OCI-LY3 (cell line): ENCODE results near the gene SETDB2.

Experiments used
- H2AFZ ChIP-seq: fragments of 200-600, 300-600 bp; shearing (Covaris generic); 2 replicates; pipeline ENCODE4 v1.6.0; 2014; ENCODE audit warnings: antibody characterized with exemption, low read depth, low read length
- H3K27ac ChIP-seq: fragments of 200-600, 300-600 bp; sonication (generic); 2 replicates; pipeline ENCODE4 v1.5.1; 2014; ENCODE audit warnings: mild to moderate bottlenecking, low read length, moderate library complexity, mixed read lengths
- H3K27me3 ChIP-seq: fragments of 200-600, 300-600 bp; sonication (generic); 2 replicates; pipeline ENCODE4 v1.6.1; 2014; ENCODE audit warnings: low read depth, low read length, mixed read lengths
- H3K36me3 ChIP-seq: fragments of 200-600, 300-600 bp; sonication (generic); replicated peaks from 2 replicates; pipeline ENCODE3; 2014; ENCODE audit warnings: low read depth, low read length, mixed read lengths
- H3K4me1 ChIP-seq: fragments of 300-600, 200-600 bp; sonication (generic); 2 replicates; pipeline ENCODE4 v1.6.1; 2014; ENCODE audit warnings: low read length, mixed read lengths
- H3K4me2 ChIP-seq: fragments of 200-600, 300-600 bp; sonication (generic); 2 replicates; pipeline ENCODE4 v1.6.1; 2014; ENCODE audit warnings: low read length, mixed read lengths
- H3K4me3 ChIP-seq: fragments of 300-600, 200-600 bp; sonication (generic); 2 replicates; pipeline ENCODE4 v1.5.1; 2014; ENCODE audit warnings: antibody characterized with exemption, mild to moderate bottlenecking, low read length, moderate library complexity
- H3K79me2 ChIP-seq: fragments of 300-600, 200-600 bp; shearing (Covaris generic); 2 replicates; pipeline ENCODE4 v1.6.1; 2014; ENCODE audit warnings: mild to moderate bottlenecking, low read length, mixed read lengths
- H3K9ac ChIP-seq: fragments of 300-600, 200-600 bp; shearing (Covaris generic); 2 replicates; pipeline ENCODE4 v1.6.0; 2014; ENCODE audit warnings: mild to moderate bottlenecking, low read length, moderate library complexity
- H3K9me3 ChIP-seq: fragments of 200-600, 300-600 bp; shearing (Covaris generic); 2 replicates; pipeline ENCODE4 v1.6.1; 2014; ENCODE audit warnings: low read length, mixed read lengths; ENCODE audit not compliant: insufficient read depth
- H4K20me1 ChIP-seq: fragments of 200-600, 300-600 bp; sonication (generic); 2 replicates; pipeline ENCODE4 v1.6.1; 2016; ENCODE audit warnings: low read length, mixed read lengths; ENCODE audit not compliant: insufficient read depth
- CTCF ChIP-seq: fragments of 200-600, 300-600 bp; sonication (generic); IDR thresholded peaks from 2 replicates; pipeline ENCODE4 v1.5.1; 2014; ENCODE audit warnings: antibody characterized with exemption, low read length, low read depth
- EZH2phosphoT487 ChIP-seq: fragments of 200-600 bp; shearing (Covaris generic); IDR thresholded peaks from 2 replicates; pipeline ENCODE4 v1.6.1; 2018; ENCODE audit warnings: antibody characterized with exemption, mixed run types, low read depth

Gene SETDB2

DNA sequence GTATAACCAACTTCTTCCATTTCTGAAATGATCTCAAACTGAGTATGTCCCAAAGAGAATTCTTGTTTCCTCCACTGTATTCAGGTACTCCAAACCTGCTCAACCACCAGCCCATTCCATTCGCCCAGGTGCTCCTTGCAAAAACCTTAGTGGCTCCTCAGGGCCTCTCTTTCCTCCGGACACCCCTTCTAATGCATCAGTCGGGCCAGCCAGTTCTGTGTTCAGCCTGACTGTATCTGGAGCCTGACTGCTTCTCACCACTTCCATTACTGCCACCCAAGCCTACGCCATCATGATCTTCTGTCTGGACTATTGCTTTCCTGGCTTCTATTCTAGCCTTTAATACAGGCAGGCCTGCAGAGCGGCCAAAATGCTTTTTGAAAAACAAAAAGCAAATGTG lies 53.2 kb downstream of the SETDB2 start:
- no peaks in the 10 kb centered on the region for H3K27me3 ChIP-seq
- H3K9me3 ChIP-seq, result no peaks in the 10 kb centered on the region
- H2AFZ ChIP-seq, result no peak overlapping the region
- peak overlapping the region; percentile 88; the same call in 1 of the 2 replicates for H3K4me2 ChIP-seq
- 0 out of 2 replicates have a peak overlapping the region, but pooled peaks have one; percentile 8 for H3K27ac ChIP-seq
- peaks cover 27% of the 10 kb centered on the region for H3K36me3 ChIP-seq
- no peaks in the 10 kb centered on the region; the same call in 1 of the 2 replicates for H3K79me2 ChIP-seq
- H3K9ac ChIP-seq, result no peak overlapping the region
- H4K20me1 ChIP-seq, result no peaks in the 10 kb centered on the region; the same call in 1 of the 2 replicates
- H3K4me3 ChIP-seq, result no peak overlapping the region
- H3K4me1 ChIP-seq, result peaks cover 22% of the 10 kb centered on the region
- TF ChIP-seq CTCF (no peak), EZH2phosphoT487 (no peak)

DNA sequence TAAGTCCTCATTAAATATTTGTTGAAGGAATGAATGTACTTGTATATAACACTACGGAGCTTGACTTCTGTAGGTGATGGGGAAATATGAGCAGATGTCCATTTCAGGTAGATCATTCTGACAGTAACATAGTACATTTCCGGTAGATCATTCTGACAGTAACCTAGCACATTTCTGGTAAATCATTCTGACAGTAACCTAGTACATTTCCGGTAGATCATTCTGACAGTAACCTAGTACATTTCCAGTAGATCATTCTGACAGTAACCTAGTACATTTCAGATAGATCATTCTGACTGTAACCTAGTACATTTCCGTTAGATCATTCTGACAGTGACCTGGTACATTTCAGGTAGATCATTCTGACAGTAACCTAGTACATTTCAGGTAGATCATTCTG lies 54.1 kb downstream of the SETDB2 start:
- Histone ChIP-seq H3K27me3 (no peaks in the 10 kb centered on the region), H3K79me2 (no peaks in the 10 kb centered on the region; the same call in 1 of the 2 replicates), H3K4me3 (no peak overlapping the region), H3K27ac (no peak overlapping the region), H3K9ac (no peak overlapping the region), H3K4me1 (peaks cover 22% of the 10 kb centered on the region), H4K20me1 (no peaks in the 10 kb centered on the region; the same call in 1 of the 2 replicates), H3K36me3 (peaks cover 34% of the 10 kb centered on the region), H3K9me3 (no peaks in the 10 kb centered on the region), H3K4me2 (no peak overlapping the region), H2AFZ (no peak overlapping the region)
- TF ChIP-seq EZH2phosphoT487, result no peak
- no peak for TF ChIP-seq CTCF

GRCh38 chr13:49499889-49500660 lies 56.0 kb downstream of the SETDB2 start:
- no peak overlapping the region for H3K4me3 ChIP-seq
- peaks cover 40% of the 10 kb centered on the region for H3K36me3 ChIP-seq
- H3K9ac ChIP-seq, result no peak overlapping the region
- H3K79me2 ChIP-seq, result no peaks in the 10 kb centered on the region; the same call in 1 of the 2 replicates
- no peaks in the 10 kb centered on the region for H3K27me3 ChIP-seq
- H3K27ac ChIP-seq, result no peak overlapping the region
- no peak overlapping the region for H3K4me2 ChIP-seq
- H4K20me1 ChIP-seq, result no peaks in the 10 kb centered on the region; the same call in 1 of the 2 replicates
- no peak for TF ChIP-seq CTCF
- no peak for TF ChIP-seq EZH2phosphoT487
- no peaks in the 10 kb centered on the region for H3K9me3 ChIP-seq
- peaks cover 16% of the 10 kb centered on the region for H3K4me1 ChIP-seq
- H2AFZ ChIP-seq, result no peak overlapping the region

DNA sequence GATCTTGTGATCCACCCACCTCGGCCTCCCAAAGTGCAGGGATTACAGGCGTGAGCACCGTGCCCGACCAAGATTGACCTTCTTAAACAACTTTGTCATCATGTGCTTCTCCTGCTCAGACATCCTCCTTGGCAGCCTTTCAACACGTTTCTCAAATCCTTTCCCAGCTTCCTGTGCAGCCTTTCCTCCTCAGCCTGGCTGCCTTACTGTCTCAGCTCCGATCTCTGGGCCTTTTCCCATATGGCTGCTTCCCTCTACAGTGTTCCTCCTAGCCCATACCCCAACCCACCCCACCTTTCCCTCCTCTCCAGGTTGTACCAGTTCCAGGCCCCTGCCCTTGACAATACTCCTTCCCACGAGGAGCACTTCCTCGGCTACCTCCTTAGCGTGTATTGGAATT lies 58.9 kb downstream of the SETDB2 start:
- no peak overlapping the region for H2AFZ ChIP-seq
- H4K20me1 ChIP-seq, result no peaks in the 10 kb centered on the region; the same call in 1 of the 2 replicates
- peaks cover 46% of the 10 kb centered on the region for H3K36me3 ChIP-seq
- H3K9me3 ChIP-seq, result no peaks in the 10 kb centered on the region
- no peak for TF ChIP-seq EZH2phosphoT487
- no peak for TF ChIP-seq CTCF
- no peak overlapping the region for H3K27ac ChIP-seq
- no peaks in the 10 kb centered on the region for H3K27me3 ChIP-seq
- H3K4me2 ChIP-seq, result no peak overlapping the region
- H3K4me1 ChIP-seq, result peaks cover 1% of the 10 kb centered on the region; the same call in 1 of the 2 replicates
- H3K4me3 ChIP-seq, result no peak overlapping the region
- H3K79me2 ChIP-seq, result no peaks in the 10 kb centered on the region
- no peak overlapping the region for H3K9ac ChIP-seq
